Skeletal muscle tissue (tissue), 4 donors: ENCODE measurements around the gene RALGPS1. TPM values are rescaled to one million over a fixed set of nuclear protein-coding genes. Genes with fewer than 3 reads are reported as not detected.

Source experiments
- H3K27ac ChIP-seq: one replicate; pipeline ENCODE4 v1.7.0; 2013; ENCODE audit warnings: mild to moderate bottlenecking, low read depth, low read length, inconsistent platforms
- H3K27me3 ChIP-seq, 3 donors: one replicate each; pipeline ENCODE4 v1.7.0; 2013; ENCODE audit warnings: low read length in 3 of 3; ENCODE audit not compliant: control insufficient read depth in 3 of 3, insufficient read depth in 3 of 3
- H3K36me3 ChIP-seq, 3 donors: one replicate each; pipeline ENCODE4 v1.7.0; 2013; ENCODE audit warnings: low read length in 3 of 3; ENCODE audit not compliant: control insufficient read depth in 3 of 3, insufficient read depth in 3 of 3
- H3K4me1 ChIP-seq, 3 donors: one replicate each; pipeline ENCODE4 v1.7.0; 2013; ENCODE audit warnings: low read length in 3 of 3, mild to moderate bottlenecking in 3 of 3; ENCODE audit not compliant: control insufficient read depth in 3 of 3, insufficient read depth in 3 of 3
- H3K4me3 ChIP-seq, 3 donors: one replicate each; pipeline ENCODE4 v1.7.0; 2013; ENCODE audit warnings: low read length in 3 of 3
- H3K9ac ChIP-seq, 3 donors: one replicate each; pipeline ENCODE4 v1.7.0; 2013; ENCODE audit warnings: low read length in 3 of 3, mild to moderate bottlenecking in 3 of 3, moderate library complexity in 2 of 3, low read depth in 1 of 3
- H3K9me3 ChIP-seq, 3 donors: one replicate each; pipeline ENCODE4 v1.7.0; 2013; ENCODE audit warnings: low read length in 3 of 3; ENCODE audit not compliant: control insufficient read depth in 3 of 3
- total RNA-seq: library from RNA; depleted of rRNA; stranded (reverse); fragments of >200 nt; gene quantifications from one replicate; pipeline ENCODE4 v1.2.3, GENCODE V29; 2014
- donor health status: Osteomylitis.

The RALGPS1 gene
- total RNA-seq, 1 donor from 2014 or later, result 9.4 TPM

DNA sequence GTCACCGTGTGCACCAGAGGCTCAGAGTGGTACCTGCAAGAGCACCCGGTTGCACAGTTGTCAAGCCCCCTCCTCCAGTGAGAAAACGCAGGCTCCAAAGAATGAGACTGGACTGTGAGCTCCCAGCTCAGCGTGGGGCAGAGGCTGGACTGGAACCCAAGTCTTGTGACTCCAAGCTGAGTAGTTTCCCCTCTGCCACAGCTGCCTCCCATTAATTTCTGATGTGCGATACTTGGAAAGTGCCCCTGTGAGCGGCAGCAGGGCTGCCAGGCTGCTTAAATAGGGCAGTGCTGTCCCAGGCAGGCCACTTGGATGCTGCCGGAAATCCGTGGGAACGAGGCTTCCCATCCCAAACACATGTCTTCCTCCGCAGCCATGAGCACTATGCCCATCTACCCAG, 270.1 kb downstream of the RALGPS1 start:
- H3K27me3 ChIP-seq, result no peaks in the 10 kb centered on the region
- peaks cover 51 to 53% (median 52%) of the 10 kb centered on the region in 3 donors for H3K4me1 ChIP-seq
- H3K27ac ChIP-seq, result peak overlapping the region; percentile 32
- H3K9ac ChIP-seq, result no peak overlapping the region
- no peak overlapping the region for H3K4me3 ChIP-seq
- H3K36me3 ChIP-seq, result no peaks in the 10 kb centered on the region
- H3K9me3 ChIP-seq, result no peaks in the 10 kb centered on the region

DNA sequence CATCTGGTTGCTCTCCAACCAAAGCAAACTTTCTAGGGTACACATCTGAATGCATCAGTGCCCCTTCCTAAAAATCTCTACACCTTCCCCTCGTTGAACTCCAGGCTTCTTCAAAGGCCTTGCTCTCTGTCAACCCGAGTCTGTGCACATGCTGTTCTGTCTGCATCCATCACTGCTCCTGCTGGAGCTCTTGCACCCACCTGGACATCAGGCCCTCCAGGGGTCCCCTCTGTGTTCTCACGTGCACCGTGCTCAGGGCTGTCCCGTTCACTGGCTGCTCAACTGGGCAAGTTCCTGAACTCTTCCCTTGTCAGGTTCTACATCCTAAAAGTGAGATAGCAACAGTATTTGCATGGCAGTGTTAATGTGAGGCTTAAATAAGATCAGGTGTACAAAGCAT, 270.6 kb downstream of the RALGPS1 start:
- Histone ChIP-seq H3K36me3 (no peaks in the 10 kb centered on the region), H3K27me3 (no peaks in the 10 kb centered on the region), H3K9ac (no peak overlapping the region), H3K4me1 (peaks cover 52 to 56% (median 53%) of the 10 kb centered on the region in 3 donors), H3K27ac (peak overlapping the region; percentile 87), H3K9me3 (no peaks in the 10 kb centered on the region), H3K4me3 (no peak overlapping the region)

DNA sequence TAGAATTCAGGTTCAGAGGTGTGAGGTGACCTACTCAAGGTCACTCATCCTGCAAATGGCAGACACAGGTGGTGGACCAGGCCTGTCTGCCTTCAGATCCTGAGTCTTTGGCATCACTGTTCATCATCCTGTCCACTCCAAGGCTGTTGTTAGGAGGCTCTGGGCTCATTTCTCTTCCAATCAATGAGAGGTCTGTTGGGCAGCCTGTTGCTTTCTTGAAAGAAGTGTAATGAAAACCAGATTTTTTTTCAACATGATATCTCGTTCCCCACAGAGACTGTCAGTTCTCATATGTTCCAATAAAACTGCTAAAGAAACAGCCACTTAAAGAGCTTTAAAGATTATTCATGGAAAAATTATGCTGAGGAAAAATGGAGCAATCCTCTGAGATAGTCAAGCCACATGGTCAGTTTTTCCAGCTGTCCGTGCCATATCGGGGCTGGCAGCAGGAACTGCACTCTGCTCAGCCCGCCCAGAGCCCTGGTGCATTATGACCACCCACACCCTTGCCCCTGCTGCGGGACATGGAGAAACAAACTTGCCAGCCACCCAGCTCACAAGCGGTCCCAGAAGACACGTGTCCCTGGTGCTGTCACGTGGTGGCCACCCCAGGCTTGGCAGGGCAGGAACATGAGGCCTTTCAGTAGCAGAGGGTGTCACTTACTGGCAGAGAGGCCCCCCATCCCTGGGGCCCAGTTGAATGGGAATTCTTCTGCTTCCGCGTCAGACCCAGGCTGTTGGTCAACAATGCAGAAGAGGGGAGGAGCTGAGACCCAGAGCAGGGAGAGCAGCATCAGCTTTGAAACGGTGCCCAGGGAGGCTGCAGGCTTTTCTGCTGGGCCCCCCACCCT, 271.6 kb downstream of the RALGPS1 start:
- Histone ChIP-seq H3K36me3 (no peaks in the 10 kb centered on the region), H3K9ac (peak overlapping the region in 2 of 3 donors; percentile 41 to 64), H3K27me3 (no peaks in the 10 kb centered on the region), H3K4me3 (peak overlapping the region in 1 of 3 donors; percentile 42), H3K4me1 (peaks cover 51 to 53% (median 52%) of the 10 kb centered on the region in 3 donors), H3K27ac (peak overlapping the region; percentile 87), H3K9me3 (no peaks in the 10 kb centered on the region)

DNA sequence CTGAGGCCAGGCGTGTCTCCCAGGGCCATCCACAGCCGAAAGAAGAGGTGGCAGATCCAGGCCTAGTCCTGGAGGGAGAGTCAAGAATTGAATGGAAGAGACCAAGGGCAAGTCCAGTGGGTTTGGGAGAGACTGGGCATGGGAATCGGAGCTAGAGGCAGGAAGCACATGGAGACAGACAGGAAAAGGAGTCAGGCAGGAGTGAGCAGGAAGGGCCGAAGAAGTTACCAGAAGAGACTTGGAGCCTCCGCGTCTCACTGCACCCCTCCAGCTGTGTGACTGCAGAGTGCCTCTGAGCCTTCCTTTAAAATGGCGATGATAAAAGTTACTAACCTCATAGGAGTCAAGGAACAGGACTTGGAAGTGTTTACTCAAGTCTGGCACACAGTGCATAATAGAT, 272.2 kb downstream of the RALGPS1 start:
- Histone ChIP-seq H3K9me3 (no peaks in the 10 kb centered on the region), H3K4me1 (peaks cover 51 to 53% (median 52%) of the 10 kb centered on the region in 3 donors), H3K27me3 (no peaks in the 10 kb centered on the region), H3K9ac (peak overlapping the region in 2 of 3 donors; percentile 30 to 64), H3K4me3 (peak overlapping the region in 2 of 3 donors; percentile 12 to 42), H3K27ac (peak overlapping the region; percentile 87), H3K36me3 (no peaks in the 10 kb centered on the region)

DNA sequence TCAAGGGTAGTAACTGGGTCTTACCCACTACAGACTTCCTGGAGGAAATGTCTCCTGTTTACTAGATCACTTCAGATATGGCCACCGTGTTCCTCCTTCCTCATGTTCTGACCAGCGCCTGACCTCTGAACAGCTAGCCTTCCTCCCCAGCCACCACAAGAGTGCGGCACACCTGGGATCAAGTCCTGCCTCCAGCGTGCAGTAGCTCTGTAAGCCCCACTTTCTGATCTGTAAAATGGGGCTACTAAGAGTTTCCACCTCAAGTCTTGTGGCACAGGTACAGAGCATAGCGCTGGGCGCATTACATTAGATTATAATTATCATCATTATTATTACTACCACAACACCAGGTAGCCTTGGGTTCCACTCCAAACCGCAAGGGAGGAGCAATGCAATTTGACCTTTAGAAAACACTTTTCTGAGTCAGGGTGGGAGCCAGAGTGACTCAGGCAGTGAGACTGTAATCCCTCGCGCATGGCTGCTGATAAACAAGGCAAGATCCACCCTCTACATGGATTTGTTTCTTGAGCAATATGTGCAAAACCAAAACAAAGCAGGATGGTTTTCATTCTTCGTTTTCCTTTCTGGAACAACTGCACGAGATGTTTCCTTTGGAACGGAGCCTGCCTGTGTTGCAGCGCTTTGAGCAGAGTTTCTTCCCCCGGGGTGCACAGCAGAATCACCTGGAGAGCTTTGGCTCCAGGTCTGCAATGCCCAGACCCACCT, 272.8 kb downstream of the RALGPS1 start:
- Histone ChIP-seq H3K4me3 (peak overlapping the region in 1 of 3 donors; percentile 12), H3K9me3 (no peaks in the 10 kb centered on the region), H3K36me3 (no peaks in the 10 kb centered on the region), H3K27ac (peak overlapping the region; percentile 87), H3K27me3 (no peaks in the 10 kb centered on the region), H3K4me1 (peaks cover 51 to 53% (median 52%) of the 10 kb centered on the region in 3 donors), H3K9ac (no peak overlapping the region)

DNA sequence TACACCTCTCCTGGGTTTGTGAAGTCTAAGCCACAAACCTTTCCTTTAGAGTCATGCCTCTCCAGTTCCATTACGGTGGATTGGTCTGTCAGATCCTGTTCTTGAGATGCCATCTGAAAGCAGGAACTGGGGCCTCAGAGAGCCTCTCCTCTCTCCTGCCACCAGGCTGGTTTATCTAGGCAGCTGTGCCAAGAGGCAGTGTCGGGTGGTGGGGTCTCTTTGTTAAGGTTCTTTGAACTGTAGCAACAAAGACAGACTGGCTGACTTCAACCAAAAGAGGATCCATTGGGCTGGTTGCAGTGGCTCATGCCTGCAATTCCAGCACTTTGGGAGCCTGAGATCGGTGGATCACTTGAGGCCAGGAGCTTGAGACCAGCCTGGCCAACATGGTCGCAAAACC, 273.8 kb downstream of the RALGPS1 start:
- Histone ChIP-seq H3K9ac (peak overlapping the region in 2 of 3 donors; percentile 11 to 17), H3K4me1 (peaks cover 51 to 53% (median 52%) of the 10 kb centered on the region in 3 donors)

DNA sequence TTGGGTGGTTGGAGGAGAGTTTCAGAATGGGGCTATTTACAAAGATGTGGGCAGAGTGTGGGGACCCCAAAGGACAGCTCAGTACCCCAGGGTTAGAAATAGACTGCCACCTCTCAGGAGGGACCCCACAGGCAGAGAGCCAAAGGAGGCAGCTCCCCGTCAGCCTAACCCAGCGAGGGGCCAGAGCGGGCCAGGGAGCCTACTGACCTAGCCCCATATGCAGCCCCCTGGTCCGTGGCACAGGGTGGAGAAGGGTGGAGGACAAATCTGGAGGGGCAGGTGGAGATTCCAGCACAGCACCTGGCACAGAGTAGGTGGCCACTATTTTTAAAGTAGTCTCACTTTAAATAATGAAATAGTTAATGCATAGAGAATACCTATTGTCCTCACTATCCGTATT, 275.0 kb downstream of the RALGPS1 start:
- no peaks in the 10 kb centered on the region for H3K27me3 ChIP-seq
- H3K9ac ChIP-seq, result no peak overlapping the region
- no peak overlapping the region for H3K4me3 ChIP-seq
- no peaks in the 10 kb centered on the region for H3K9me3 ChIP-seq
- peaks cover 45 to 50% (median 48%) of the 10 kb centered on the region in 3 donors for H3K4me1 ChIP-seq
- H3K36me3 ChIP-seq, result no peaks in the 10 kb centered on the region
- peak overlapping the region; percentile 87 for H3K27ac ChIP-seq

More for the DNA sequence above, 273.8 kb downstream of the RALGPS1 start:
- Histone ChIP-seq H3K4me3 (no peak overlapping the region), H3K9me3 (no peaks in the 10 kb centered on the region), H3K27ac (peak overlapping the region; percentile 87), H3K27me3 (no peaks in the 10 kb centered on the region), H3K36me3 (no peaks in the 10 kb centered on the region)

DNA sequence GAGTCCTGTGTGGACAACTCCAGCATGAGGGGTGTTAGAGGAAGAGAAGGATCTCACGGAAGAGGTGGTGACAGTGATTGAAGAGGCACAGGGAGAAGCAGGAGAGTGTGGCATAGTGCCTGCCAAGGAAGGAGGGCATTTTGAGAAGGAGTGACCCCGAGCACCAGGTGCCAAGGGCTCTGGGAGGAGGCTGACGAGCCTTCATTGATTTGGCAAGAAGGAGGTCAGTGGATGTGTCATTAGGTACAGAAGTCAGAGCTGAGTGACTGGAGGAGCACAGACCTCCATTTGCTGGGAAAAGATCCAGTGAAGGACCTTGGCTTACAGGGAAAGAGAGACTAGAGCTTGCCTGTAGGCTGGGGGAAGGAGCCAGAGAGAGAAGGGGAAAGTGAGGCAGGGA, 278.2 kb downstream of the RALGPS1 start:
- Histone ChIP-seq H3K36me3 (no peaks in the 10 kb centered on the region), H3K9me3 (no peaks in the 10 kb centered on the region), H3K4me1 (peaks cover 41 to 48% (median 43%) of the 10 kb centered on the region in 3 donors), H3K9ac (no peak overlapping the region), H3K4me3 (no peak overlapping the region), H3K27ac (no peak overlapping the region), H3K27me3 (no peaks in the 10 kb centered on the region)

DNA sequence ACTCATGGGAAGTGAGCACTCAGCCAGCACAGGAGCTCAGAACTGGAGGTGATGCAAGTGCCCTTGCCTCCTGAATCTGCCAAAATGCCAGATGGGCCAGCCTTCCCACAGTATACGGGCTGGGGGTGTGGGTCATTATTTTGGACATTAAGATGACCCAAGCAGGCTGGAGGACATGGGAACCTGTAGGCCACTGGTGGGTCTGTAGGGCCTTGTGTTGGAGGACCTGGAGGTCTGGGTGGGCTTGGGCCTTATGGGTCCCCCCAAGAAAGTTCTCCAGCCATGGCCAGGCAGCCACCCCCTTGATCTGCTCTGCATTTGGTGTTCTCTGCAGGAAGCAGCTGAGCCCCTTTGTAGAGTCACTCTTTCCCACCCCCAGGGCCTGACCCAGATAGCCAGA, 278.9 kb downstream of the RALGPS1 start:
- Histone ChIP-seq H3K27ac (no peak overlapping the region), H3K27me3 (no peaks in the 10 kb centered on the region), H3K9ac (no peak overlapping the region), H3K4me3 (no peak overlapping the region), H3K4me1 (peaks cover 41 to 49% (median 45%) of the 10 kb centered on the region in 3 donors), H3K9me3 (no peaks in the 10 kb centered on the region), H3K36me3 (no peaks in the 10 kb centered on the region)
